BE2C (cell line): ENCODE measurements around the gene ADAMTS15.

Source experiments
- DNase-seq: peaks from one replicate; pipeline ENCODE4 v3.0.0-alpha.2; 2020
- H3K27me3 ChIP-seq: fragments of 250-450 bp; sonication (Bioruptor Pico); 2 replicates; pipeline ENCODE4 v1.5.1; 2020; ENCODE audit warnings: mild to moderate bottlenecking
- H3K36me3 ChIP-seq: fragments of 250-450 bp; sonication (Bioruptor Pico); 2 replicates; pipeline ENCODE4 v1.5.1; 2020; ENCODE audit warnings: mild to moderate bottlenecking
- H3K4me1 ChIP-seq: fragments of 250-450 bp; sonication (Bioruptor Pico); 2 replicates; pipeline ENCODE4 v1.5.1; 2020
- H3K4me3 ChIP-seq: 2 replicates; pipeline ENCODE4 v1.5.1; 2011; ENCODE audit warnings: low read depth, low read length
- H3K9me3 ChIP-seq: fragments of 250-450 bp; sonication (Bioruptor Pico); 2 replicates; pipeline ENCODE4 v1.5.1; 2020
- CTCF ChIP-seq: IDR thresholded peaks from 2 replicates; pipeline ENCODE4 v1.5.1; 2012; ENCODE audit warnings: mild to moderate bottlenecking, low read depth, low read length

ADAMTS15 gene

DNA sequence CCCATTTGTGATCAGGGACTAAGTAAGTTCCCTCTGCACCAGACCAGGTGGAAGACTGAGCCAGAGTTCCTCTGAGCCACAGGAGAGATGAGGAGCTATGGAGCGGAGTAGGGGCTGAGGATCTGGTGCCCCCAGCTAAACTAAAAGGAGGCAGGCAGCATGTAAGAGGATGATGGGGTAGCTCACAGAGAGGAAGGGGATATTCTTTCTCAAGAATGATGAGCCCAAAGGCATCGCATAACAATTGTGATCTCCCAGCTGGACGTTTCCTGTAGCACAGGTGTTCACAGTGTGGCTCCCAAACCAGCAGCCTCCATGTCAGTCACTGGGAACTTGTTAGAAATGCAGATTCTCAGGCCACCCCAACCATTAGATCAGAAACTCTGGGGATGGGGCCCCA lies 44.5 kb upstream of the ADAMTS15 start:
- Histone ChIP-seq H3K27me3 (no peaks in the 10 kb centered on the region), H3K9me3 (no peaks in the 10 kb centered on the region), H3K4me1 (no peaks in the 10 kb centered on the region), H3K36me3 (no peaks in the 10 kb centered on the region), H3K4me3 (no peak overlapping the region)
- TF ChIP-seq CTCF = no peak
- no peak for DNase-seq

DNA sequence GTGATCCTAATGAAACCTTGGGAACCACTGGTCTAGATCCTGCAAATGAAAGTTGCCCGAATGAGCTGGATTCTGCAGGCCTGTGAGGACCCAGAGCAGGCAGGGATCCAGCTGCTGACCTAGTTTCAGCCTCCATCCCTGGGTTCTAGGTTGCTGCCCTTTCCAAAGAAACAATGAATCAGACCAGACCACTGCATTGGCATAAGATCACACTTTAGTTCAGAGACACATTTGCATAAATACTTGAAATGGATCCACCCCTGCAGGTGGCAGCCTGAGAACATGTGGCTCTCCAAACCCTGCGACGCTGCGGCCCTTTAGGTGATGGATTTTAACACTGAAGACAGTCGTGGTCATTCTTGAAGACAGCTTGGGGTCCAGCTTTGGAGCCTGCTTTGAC lies 43.7 kb upstream of the ADAMTS15 start:
- H3K36me3 ChIP-seq = no peaks in the 10 kb centered on the region
- TF ChIP-seq CTCF = no peak
- H3K4me3 ChIP-seq = no peak overlapping the region
- H3K4me1 ChIP-seq = no peaks in the 10 kb centered on the region
- no peaks in the 10 kb centered on the region for H3K27me3 ChIP-seq
- no peak for DNase-seq
- H3K9me3 ChIP-seq = no peaks in the 10 kb centered on the region

DNA sequence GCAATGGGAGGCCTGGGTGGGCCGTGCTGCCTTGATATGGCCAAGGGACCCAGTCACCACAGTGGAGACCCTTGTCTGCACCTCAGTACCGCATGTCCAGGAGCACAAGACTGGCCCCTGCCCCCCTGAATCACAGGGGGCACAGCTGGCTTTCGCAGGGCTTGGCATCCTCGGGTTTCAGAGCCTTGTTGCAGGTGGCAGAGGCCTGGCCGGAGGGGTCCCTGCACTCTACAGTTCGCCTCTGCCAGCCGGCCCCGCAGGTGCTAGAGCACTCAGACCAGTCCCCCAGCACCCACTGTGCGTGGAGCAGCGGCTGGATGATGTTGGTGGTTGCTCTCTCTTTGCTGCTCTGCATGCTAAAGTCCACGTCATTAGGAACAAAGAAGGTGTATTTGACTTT lies 43.0 kb upstream of the ADAMTS15 start:
- TF ChIP-seq CTCF = no peak
- H3K36me3 ChIP-seq = no peaks in the 10 kb centered on the region
- no peak for DNase-seq
- H3K4me1 ChIP-seq = no peaks in the 10 kb centered on the region
- no peak overlapping the region for H3K4me3 ChIP-seq
- H3K9me3 ChIP-seq = no peaks in the 10 kb centered on the region
- peaks cover 4% of the 10 kb centered on the region; the same call in 1 of the 2 replicates for H3K27me3 ChIP-seq

DNA sequence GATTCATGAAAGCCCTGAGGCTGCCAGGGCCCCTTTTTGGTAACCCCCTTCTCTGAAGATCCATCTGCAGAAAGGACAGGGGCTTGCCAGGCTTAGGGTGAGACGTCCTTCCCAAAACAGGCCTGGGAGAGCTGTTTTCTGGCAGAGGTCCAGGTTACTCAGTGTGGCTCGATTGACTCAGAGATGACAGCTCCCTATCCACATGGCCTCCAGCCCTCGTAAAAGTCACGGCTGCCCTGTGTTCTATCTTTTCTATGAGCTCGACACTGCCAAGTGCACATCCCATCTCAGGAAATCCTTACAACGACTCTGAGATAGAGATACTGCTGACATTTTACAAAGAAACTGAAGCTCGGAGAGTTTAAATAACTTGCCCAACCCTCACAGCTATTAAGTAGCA lies 40.5 kb upstream of the ADAMTS15 start:
- DNase-seq = no peak
- TF ChIP-seq CTCF = no peak
- H3K4me1 ChIP-seq = no peaks in the 10 kb centered on the region
- no peak overlapping the region for H3K4me3 ChIP-seq
- H3K27me3 ChIP-seq = peaks cover 6% of the 10 kb centered on the region; the same call in 1 of the 2 replicates
- no peaks in the 10 kb centered on the region for H3K9me3 ChIP-seq
- no peaks in the 10 kb centered on the region for H3K36me3 ChIP-seq

DNA sequence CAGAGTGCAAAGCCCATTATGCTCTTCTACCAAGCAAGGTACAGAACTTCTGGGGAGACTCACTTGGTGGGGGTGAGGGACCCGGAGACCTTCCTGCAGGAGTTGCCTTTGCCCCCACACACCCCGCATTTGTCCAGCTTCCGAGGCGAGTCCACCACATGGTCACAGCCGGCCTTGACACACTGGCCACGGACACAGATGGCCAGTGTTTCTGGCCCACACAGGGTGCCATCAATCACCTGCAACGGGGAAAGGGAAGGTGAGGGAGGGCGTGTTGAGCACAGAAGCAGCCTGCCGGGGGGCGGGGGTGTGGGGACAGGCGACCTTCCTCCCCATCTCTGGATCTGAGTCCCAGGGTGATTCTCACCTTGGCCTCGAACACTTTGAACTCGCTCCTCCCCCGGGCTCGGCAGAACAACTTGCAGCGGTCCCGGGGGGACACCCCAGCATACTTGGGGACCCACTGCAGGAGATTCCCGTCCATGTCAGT lies 40.0 kb upstream of the ADAMTS15 start:
- no peak for DNase-seq
- no peak for TF ChIP-seq CTCF
- no peaks in the 10 kb centered on the region for H3K4me1 ChIP-seq
- H3K27me3 ChIP-seq = peaks cover 9% of the 10 kb centered on the region; the same call in 1 of the 2 replicates
- no peak overlapping the region for H3K4me3 ChIP-seq
- no peaks in the 10 kb centered on the region for H3K9me3 ChIP-seq
- H3K36me3 ChIP-seq = no peaks in the 10 kb centered on the region

- Histone ChIP-seq H3K36me3 (no peaks in the 10 kb centered on the region), H3K27me3 (peaks cover 12% of the 10 kb centered on the region; the same call in 1 of the 2 replicates), H3K4me1 (no peaks in the 10 kb centered on the region), H3K9me3 (no peaks in the 10 kb centered on the region), H3K4me3 (no peak overlapping the region)
- TF ChIP-seq CTCF = no peak
- DNase-seq = no peak
Observed at GRCh38 chr11:130408901-130409300, 39.5 kb upstream of the ADAMTS15 start.
